Gastrocnemius medialis (tissue), 4 donors: ENCODE measurements around the gene GTPBP6.

Experiments used
- CTCF ChIP-seq, 5 experiments: fragments of 450-650 bp in 3 of 5; fragments of 200-600 bp in 2 of 5; sonication (generic) in 2 of 5; IDR thresholded peaks in 4 of 5; conservative IDR thresholded peaks in 1 of 5; 1 replicate in 4 of 5; 2 replicates in 1 of 5; pipeline ENCODE4 v1.5.1; 2016 to 2019; ENCODE audit warnings: antibody characterized with exemption in 5 of 5, mild to moderate bottlenecking in 3 of 5, moderate library complexity in 3 of 5
- POLR2A ChIP-seq, 2 donors: fragments of 450-650 bp; IDR thresholded peaks; one replicate each; pipeline ENCODE4 v1.6.1; 2017; ENCODE audit warnings: antibody characterized with exemption in 2 of 2, mild to moderate bottlenecking in 2 of 2, moderate library complexity in 2 of 2

GRCh38 chrX:332916-333610 lies 14.5 kb upstream of the GTPBP6 start:
- no peak for TF ChIP-seq CTCF (IDR thresholded peaks at IDR 0.05 in 4 of 5, conservative IDR thresholded peaks at IDR 0.05 in 1 of 5)
- no peak for TF ChIP-seq POLR2A (IDR thresholded peaks at IDR 0.05)
